Measurements from ENCODE around the gene TAP1.

DNA sequence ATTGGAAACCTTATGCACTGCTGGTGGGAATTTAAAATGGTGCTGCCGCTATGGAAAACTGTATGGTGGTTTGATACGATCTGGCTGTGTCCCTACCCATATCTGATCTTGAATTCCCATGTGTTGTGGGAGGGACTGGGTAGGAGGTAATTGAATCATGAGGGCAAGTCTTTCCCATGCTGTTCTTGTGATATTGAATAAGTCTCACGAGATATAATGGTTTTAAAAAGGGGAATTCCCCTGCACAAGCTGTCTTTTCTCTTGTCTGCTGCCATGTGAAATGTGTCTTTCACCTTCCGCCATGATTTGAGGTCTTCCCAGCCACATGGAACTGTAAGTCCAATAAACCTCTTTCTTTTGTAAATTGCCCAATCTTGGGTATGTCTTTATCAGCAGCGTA is 19.8 kb downstream of the TAP1 start:
- no peak for TF ChIP-seq CTCF (IDR thresholded peaks at IDR 0.05 in 2 of 3, conservative IDR thresholded peaks at IDR 0.05 in 1 of 3; ENCODE audit: insufficient read depth in 2 of 3, low read depth in 1 of 3, low read length in 3 of 3)
- no peak for TF ChIP-seq ZNF407 (IDR thresholded peaks at IDR 0.05; ENCODE audit: low read depth)
- no peak for TF ChIP-seq RNF2 (IDR thresholded peaks at IDR 0.05)
- no peak for TF ChIP-seq NRF1 (conservative IDR thresholded peaks at IDR 0.05 in 1 of 2, IDR thresholded peaks at IDR 0.05 in 1 of 2)
- no peak for TF ChIP-seq USF2 (CRISPR knock-in tag; IDR thresholded peaks at IDR 0.05)
- TF ChIP-seq HNRNPUL1 (IDR thresholded peaks at IDR 0.05; ENCODE audit: low read length) = no peak
- TF ChIP-seq POLR2A (conservative IDR thresholded peaks at IDR 0.05) = no peak
- TF ChIP-seq PRDM10 (IDR thresholded peaks at IDR 0.05; ENCODE audit: partially characterized antibody) = no peak
- no peak for TF ChIP-seq ZNF232 (CRISPR knock-in tag; IDR thresholded peaks at IDR 0.05)

All from K562 (cell line).